ENCODE results near the gene MBP.

The MBP gene

GRCh38 chr18:77134611-77135010 lies 2.0 kb upstream of the MBP start:
- DNase-seq (ENCODE audit: low spot score in 2 of 2): no peak
- Histone ChIP-seq H3K4me3 (no peak overlapping the region), H3K9me3 (no peaks in the 10 kb centered on the region), H3K27me3 (ENCODE audit: low read depth) (no peaks in the 10 kb centered on the region), H3K36me3 (replicated peaks) (no peaks in the 10 kb centered on the region), H3K4me1 (no peaks in the 10 kb centered on the region)
- in situ Hi-C loops (cut with MboI; ENCODE audit: low sequenced_read_pairs): no loop called here

GRCh38 chr18:77133835-77134496 lies 1.4 kb upstream of the MBP start:
- Histone ChIP-seq H3K4me3 (no peak overlapping the region), H3K36me3 (replicated peaks) (no peaks in the 10 kb centered on the region), H3K9me3 (no peaks in the 10 kb centered on the region), H3K27me3 (ENCODE audit: low read depth) (no peaks in the 10 kb centered on the region), H3K4me1 (peaks cover 5% of the 10 kb centered on the region)
- no peak for DNase-seq (ENCODE audit: low spot score in 2 of 2)
- in situ Hi-C loops (cut with MboI; ENCODE audit: low sequenced_read_pairs): no loop called here

- H3K4me1 ChIP-seq: peaks cover 11% of the 10 kb centered on the region
- in situ Hi-C loops (cut with MboI; ENCODE audit: low sequenced_read_pairs): no loop called here
Measured at GRCh38 chr18:77133051-77133834, 660 bp upstream of the MBP start.

GRCh38 chr18:77131652-77132368 lies 773 bp downstream of the MBP start:
- Histone ChIP-seq H3K36me3 (replicated peaks) (no peaks in the 10 kb centered on the region), H3K27me3 (ENCODE audit: low read depth) (no peaks in the 10 kb centered on the region), H3K4me1 (peaks cover 11% of the 10 kb centered on the region), H3K9me3 (no peaks in the 10 kb centered on the region), H3K4me3 (peak overlapping the region; percentile 67)
- in situ Hi-C loops (cut with MboI; ENCODE audit: low sequenced_read_pairs): no loop called here
- peak; percentile 44 to 79 for DNase-seq (ENCODE audit: low spot score in 2 of 2)

More at GRCh38 chr18:77133051-77133834, 660 bp upstream of the MBP start:
- Histone ChIP-seq H3K4me3 (peak overlapping the region; percentile 67; the same call in 1 of the 2 replicates), H3K9me3 (no peaks in the 10 kb centered on the region), H3K27me3 (ENCODE audit: low read depth) (no peaks in the 10 kb centered on the region), H3K36me3 (replicated peaks) (no peaks in the 10 kb centered on the region)
- DNase-seq (ENCODE audit: low spot score in 2 of 2): peak in 1 of 2 experiments; percentile 26

GRCh38 chr18:77131100-77131651 lies 1.4 kb downstream of the MBP start:
- peak in 1 of 2 experiments; percentile 43 for DNase-seq (ENCODE audit: low spot score in 2 of 2)
- peak overlapping the region; percentile 67 for H3K4me3 ChIP-seq
- H3K36me3 ChIP-seq (replicated peaks): no peaks in the 10 kb centered on the region
- H3K9me3 ChIP-seq: no peaks in the 10 kb centered on the region
- H3K27me3 ChIP-seq (ENCODE audit: low read depth): no peaks in the 10 kb centered on the region
- in situ Hi-C loops (cut with MboI; ENCODE audit: low sequenced_read_pairs): no loop called here
- peaks cover 11% of the 10 kb centered on the region for H3K4me1 ChIP-seq

GRCh38 chr18:77130229-77131099 lies 2.1 kb downstream of the MBP start:
- in situ Hi-C loops (cut with MboI; ENCODE audit: low sequenced_read_pairs): no loop called here
- Histone ChIP-seq H3K9me3 (no peaks in the 10 kb centered on the region), H3K4me3 (peak overlapping the region; percentile 67), H3K4me1 (peaks cover 11% of the 10 kb centered on the region), H3K27me3 (ENCODE audit: low read depth) (no peaks in the 10 kb centered on the region), H3K36me3 (replicated peaks) (no peaks in the 10 kb centered on the region)
- DNase-seq (ENCODE audit: low spot score in 2 of 2): no peak

- Histone ChIP-seq H3K27me3 (ENCODE audit: low read depth) (no peaks in the 10 kb centered on the region), H3K4me3 (no peak overlapping the region), H3K4me1 (peaks cover 11% of the 10 kb centered on the region), H3K9me3 (no peaks in the 10 kb centered on the region), H3K36me3 (replicated peaks) (no peaks in the 10 kb centered on the region)
- peak in 1 of 2 experiments; percentile 19 for DNase-seq (ENCODE audit: low spot score in 2 of 2)
- in situ Hi-C loops (cut with MboI; ENCODE audit: low sequenced_read_pairs): no loop called here
Measured at GRCh38 chr18:77129150-77129551, 3.4 kb downstream of the MBP start.

- H3K9me3 ChIP-seq: no peaks in the 10 kb centered on the region
- no peaks in the 10 kb centered on the region for H3K27me3 ChIP-seq (ENCODE audit: low read depth)
- peaks cover 11% of the 10 kb centered on the region for H3K4me1 ChIP-seq
- H3K36me3 ChIP-seq (replicated peaks): no peaks in the 10 kb centered on the region
- in situ Hi-C loops (cut with MboI; ENCODE audit: low sequenced_read_pairs): no loop called here
- DNase-seq (ENCODE audit: low spot score in 2 of 2): no peak
- no peak overlapping the region for H3K4me3 ChIP-seq
Measured at GRCh38 chr18:77127769-77128671, 4.6 kb downstream of the MBP start.

GRCh38 chr18:77124452-77124922 lies 8.1 kb downstream of the MBP start:
- Histone ChIP-seq H3K9me3 (no peaks in the 10 kb centered on the region), H3K27me3 (ENCODE audit: low read depth) (no peaks in the 10 kb centered on the region), H3K4me1 (peaks cover 11% of the 10 kb centered on the region), H3K4me3 (no peak overlapping the region), H3K36me3 (replicated peaks) (no peaks in the 10 kb centered on the region)
- DNase-seq (ENCODE audit: low spot score in 2 of 2): no peak
- in situ Hi-C loops (cut with MboI; ENCODE audit: low sequenced_read_pairs): no loop called here

GRCh38 chr18:77123320-77124231 lies 9.0 kb downstream of the MBP start:
- Histone ChIP-seq H3K4me3 (no peak overlapping the region), H3K36me3 (replicated peaks) (no peaks in the 10 kb centered on the region), H3K27me3 (ENCODE audit: low read depth) (no peaks in the 10 kb centered on the region), H3K9me3 (no peaks in the 10 kb centered on the region), H3K4me1 (peaks cover 3% of the 10 kb centered on the region; the same call in 1 of the 2 replicates)
- in situ Hi-C loops (cut with MboI; ENCODE audit: low sequenced_read_pairs): no loop called here
- no peak for DNase-seq (ENCODE audit: low spot score in 2 of 2)

- Histone ChIP-seq H3K27me3 (ENCODE audit: low read depth) (no peaks in the 10 kb centered on the region), H3K4me3 (no peak overlapping the region), H3K36me3 (replicated peaks) (no peaks in the 10 kb centered on the region), H3K4me1 (no peaks in the 10 kb centered on the region), H3K9me3 (no peaks in the 10 kb centered on the region)
- in situ Hi-C loops (cut with MboI; ENCODE audit: low sequenced_read_pairs): no loop called here
- no peak for DNase-seq (ENCODE audit: low spot score in 2 of 2)
Measured at GRCh38 chr18:77121523-77121922, 11.1 kb downstream of the MBP start.

Data from HAP-1 (cell line).